GM19328 (cell line): ENCODE data around the gene SAMD4A.
"Not testable (repeated sequence)": the region's sequence is repeated elsewhere in the genome, so short reads cannot be mapped to it uniquely, and the experiment has no call there.

Experiments
- ATAC-seq: cut with Tn5 transposase; IDR thresholded peaks from one replicate; pipeline ENCODE4 v1.9.1; 2021; ENCODE audit warnings: mild to moderate bottlenecking, moderate library complexity; ENCODE audit not compliant: unreplicated experiment

SAMD4A gene

DNA sequence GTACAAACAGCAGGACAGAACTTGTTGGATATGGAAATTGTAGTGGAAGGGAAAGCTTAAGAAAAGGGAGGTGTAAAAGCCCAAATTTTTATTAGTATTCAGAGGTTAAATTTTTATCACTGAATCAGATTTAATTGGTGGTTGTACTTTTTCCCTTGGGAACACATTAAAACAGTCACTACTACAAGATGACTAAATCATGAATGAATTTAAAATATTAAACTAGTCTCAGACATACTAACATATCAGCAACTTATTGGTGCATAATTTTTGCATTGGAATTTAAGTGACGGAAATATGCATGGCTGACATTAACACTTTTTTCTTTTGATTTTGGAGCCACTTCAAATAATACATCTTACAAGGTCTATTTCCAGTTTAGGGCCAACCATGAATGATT lies 27.6 kb downstream of the SAMD4A start:
- no peak for ATAC-seq

DNA sequence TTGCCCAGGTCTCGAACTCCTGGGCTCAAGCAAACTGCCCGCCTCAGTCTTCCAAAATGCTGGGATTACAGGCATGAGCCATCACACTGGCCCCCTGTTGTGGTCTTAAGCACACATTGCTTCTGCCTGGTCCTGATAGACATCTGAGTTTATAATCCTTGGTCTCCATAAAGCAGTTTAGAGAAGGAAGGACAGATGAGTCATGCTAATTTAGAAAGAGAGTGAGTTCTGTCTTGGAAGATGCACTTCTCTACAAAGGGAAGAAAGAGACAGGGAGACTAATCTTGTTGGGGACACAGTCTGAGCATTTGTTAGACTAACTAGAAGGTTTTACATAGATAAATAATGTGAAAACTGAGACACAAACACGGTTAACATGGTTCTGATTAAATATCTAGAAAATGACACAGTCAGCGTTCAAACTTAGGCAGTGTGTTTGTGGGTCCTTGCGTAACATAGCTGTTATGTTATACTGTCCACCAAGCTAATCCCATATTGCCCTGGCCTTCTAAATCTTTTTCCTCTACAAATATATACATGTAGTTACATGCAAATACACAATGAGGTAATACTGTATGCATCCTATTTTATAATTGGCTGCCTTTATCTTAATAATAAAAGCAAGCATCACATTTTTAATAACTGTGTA lies 31.0 kb downstream of the SAMD4A start:
- no peak for ATAC-seq

DNA sequence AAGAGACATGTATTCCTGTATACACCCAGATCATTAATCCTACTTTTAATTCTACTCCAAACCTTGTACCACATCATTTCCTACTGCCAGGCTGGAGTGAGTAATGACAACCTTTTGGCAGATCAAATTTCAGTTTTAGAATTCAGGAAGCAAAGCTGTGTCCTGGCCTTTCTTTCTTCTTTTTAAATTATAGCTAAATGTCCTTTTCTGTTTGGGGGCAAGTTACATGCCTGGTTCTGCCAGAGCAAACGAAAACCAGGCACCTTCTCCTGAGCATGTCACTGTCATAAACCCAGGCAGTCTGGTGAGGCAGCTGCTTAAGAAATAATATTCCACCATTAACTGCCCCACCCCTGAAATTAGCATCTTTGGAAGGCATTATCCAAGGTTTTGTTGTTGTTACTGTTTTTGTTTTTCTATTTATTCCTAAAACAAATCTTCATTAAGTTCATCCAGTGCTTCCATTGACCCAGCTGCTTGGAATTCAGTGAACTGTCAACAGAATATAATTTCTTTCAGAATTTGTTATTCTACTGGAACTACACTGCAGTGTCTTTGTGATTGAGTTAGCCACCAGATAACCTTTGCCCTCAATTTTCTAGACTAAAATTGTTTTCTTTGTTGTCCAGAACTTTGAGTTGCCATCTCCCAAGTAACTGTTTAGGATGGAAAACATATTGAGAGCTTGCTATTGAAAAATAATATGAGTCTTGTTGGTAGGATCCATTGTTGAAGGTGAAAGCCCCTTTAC lies 33.2 kb downstream of the SAMD4A start:
- no peak for ATAC-seq

DNA sequence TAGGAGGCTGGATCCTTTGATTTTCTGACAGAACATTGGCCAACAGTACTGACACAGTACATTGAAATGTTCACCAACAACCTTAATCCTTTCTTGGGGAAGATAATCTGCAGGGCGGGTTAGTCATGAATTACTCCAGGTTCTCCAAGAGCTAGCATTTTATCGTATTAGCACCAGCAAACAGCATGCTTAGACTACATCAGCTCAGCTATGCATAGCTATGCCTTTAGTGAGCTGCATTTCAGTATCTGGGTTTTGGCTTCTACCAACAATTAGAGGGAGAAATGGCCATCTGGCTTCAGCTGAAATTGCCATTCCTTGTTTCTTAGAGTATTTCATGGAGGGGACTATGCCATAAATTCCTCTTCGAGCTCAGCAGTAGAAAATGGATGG lies 33.8 kb downstream of the SAMD4A start:
- ATAC-seq: no peak

DNA sequence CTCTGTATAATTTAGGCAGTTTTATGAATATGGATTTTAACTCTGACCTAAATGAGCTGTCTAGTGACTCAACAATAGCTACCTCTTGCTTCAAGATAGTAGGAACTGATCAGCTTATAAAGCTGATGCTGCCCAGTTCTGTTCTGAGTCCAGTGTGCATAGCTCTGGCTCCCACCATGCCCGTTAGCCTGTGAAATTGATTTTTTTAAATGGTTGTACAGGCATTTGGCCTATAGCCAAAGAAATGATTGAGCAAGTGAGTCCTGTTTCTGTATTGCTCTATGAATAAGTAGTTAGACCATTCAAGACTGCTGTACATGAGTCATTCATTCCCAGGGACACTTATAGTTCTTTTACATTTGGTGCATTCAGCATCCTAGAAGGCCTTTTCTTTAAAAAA lies 36.4 kb downstream of the SAMD4A start:
- ATAC-seq: no peak

DNA sequence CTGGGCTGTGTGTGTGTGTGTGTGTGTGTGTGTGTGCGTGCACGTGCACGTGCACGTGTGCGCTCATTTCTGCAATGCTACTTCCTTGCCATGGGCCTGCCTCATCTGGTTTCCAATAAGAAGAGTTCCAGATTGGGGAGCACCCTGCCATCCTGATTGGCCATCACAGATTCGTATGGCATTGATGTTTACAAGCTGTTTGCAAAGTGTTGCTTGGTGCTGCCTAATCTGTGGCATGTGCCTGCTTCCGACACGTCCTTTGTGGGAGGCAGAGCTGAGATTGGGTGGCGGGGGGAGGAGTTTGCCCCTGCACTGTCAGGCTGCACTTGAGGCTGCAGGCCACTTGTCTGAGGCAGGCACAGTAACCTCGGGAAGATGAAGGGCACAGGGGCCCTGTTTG lies 39.2 kb downstream of the SAMD4A start:
- ATAC-seq: no peak

DNA sequence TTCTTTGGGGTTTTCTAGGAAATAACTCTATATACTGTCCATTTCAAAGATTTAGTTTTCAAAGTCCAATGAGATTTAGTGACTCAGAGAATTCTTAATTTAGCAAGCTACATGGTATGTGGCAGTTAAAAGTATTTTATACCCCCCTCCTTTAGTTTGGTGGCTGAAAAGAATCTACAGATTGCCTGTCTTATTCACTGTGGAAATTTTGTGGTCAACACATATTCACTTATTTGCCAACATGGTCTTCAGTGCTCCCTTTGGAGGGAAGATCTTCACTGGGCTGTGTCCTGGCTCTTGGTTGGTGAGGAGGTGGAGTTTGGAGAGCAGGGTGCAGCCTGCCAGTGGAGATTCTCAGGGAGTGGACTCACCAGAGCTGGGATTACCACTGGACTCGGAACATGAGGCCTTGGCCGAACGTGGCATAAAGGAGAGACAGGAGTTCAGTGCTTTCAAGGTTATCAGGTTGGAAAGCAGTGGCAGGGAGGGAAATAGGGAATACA lies 39.8 kb downstream of the SAMD4A start:
- ATAC-seq: no peak

DNA sequence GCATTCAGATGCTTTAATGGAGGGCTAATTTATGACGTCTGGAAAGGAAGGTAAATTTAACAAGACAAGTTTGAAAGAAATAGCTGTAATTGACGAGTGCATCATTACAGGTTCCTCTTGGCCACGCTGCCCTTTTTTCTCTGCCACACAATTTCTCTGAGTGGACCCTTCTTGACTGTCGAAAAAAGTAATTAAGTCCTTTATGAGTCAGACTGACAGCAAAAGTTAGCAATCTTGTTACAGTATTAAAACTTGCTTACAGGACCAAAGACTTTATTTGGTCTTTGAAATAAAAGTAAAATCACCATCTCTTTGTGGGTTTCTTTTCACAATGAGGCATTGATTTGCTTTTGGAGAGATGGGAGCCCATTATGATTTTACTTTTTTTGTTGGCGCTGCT lies 42.6 kb downstream of the SAMD4A start:
- no peak for ATAC-seq

DNA sequence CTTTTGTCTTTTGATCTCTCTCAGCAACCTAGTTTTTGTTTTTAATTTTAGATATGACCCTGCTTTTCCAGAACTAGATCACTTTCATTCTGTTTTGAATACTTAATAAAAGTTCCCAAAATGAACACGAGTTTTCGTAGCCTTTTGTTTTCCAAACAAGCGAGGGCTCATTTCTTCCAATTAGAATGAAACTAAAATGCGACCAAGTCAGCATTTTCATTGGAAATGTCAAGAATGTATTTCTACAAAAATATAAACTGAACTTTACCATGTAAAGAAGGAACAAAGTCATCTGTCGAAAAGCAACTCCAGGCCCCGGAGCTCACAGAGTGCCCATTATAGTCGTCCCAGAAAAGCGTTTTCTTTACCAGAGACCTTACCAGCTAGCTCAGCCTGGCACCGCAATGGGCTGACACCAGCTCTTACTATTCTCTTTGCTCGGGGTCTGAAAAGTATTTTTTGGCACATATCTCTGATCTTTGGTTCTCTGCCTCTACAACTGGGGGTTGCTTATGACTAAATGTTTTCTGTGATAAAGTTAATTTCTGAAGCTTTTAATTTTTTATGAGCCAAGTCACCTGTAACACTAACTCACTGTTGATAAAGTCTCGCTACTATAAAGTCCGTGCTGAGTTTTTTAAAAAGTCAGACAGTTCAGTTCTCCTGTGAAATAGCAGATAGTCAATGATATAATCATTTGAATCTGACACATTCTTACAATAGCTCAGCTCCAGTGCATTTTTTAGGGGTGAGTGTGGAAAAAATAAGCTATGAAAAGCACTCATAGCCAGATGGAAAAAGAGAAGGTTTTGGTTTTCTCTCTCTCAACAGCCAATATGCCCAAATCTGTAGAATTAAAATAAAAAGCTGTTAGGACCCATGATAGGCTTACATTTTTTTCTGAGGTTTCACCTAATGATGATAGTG lies 43.4 kb downstream of the SAMD4A start:
- no peak for ATAC-seq

DNA sequence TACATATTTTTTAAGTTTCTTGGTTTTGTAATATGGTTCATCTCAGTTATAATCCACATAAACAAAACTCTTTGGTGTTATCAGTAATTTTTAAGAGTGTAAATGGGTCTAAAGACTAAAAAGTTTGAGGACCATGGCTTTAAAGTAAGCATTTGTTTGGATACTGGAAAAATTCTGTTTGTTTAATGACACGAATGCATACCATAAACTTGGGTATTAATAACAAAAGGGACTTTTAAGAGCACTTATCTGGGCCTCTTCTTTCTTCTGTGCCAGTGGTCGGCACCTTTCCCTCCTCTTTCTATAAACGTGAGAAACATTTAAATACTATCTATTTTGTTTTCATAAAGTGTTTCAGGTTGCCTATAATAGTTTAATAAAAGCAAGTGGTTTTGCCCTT lies 47.4 kb downstream of the SAMD4A start:
- no peak for ATAC-seq

DNA sequence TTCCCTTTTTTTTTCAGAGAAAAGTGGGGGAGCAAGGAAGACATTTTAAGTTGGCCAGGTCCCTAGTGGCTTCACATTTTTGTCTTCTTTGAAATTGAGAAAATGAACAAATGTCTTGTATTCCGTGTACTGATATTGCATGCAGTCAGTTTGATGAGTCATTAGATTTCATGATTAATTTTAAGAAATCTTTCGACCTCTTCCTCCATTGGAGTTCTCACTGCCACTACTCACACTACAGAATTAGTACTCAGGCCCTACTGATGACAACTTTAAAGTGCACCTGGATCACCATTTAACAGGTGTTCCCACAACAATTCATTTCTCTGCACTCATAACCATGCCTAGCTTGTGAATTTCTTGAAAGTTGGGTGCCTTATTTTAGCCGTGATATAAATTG lies 50.5 kb downstream of the SAMD4A start:
- no peak for ATAC-seq

DNA sequence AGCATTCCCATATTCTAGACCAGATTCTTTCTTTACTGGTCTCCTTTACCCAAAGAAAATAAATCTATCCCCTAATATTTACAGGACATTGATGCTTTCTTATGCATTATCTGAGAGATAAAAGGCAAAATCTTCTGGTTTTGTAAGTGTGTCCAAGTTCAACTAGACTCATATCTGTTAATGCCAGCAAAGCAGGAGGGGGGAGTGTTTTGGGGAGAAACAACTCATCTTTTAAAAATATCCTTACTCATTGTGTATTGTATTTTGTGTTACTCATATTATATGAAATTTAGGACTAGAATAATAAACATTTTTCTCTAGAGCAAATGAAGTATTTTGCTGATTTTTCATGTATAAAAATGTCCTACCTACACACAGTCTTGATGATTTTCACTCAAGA lies 54.8 kb downstream of the SAMD4A start:
- no peak for ATAC-seq

DNA sequence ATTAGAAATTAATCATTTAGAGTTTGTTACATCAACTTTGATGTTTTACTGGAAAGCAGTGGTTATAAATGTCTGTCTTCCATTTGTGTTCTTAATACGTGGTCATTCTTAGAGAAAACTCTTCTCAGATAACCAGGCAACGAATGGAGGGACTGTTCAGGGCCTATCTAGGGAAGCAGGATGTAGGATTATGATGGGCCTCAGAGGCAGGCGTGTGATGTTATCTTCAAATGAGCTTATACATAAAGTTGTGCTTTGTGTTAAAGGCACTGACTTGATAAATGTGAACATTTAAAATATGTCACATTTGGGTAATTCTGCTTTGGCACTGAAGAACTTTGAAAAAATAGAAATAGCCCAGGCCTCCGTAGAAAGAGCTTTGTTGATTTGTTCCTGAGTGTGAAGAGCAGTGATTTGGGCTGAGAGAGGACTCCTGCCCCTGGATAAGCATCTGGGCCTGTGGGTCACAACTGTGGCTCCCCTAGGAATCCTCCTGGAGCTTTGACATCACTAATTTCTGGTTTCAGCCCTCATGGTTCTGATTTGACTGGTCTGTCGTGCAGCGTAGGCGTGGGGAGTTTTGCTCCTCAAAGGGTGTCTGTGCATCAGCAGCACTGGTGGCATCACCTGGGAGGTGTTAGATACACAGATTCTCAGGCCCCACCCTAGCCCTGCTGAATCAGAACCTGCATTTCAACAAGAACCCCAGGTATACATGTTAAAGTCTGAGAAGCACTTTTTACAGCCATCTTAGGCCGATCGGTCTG lies 55.4 kb downstream of the SAMD4A start:
- ATAC-seq: peak; percentile 91

DNA sequence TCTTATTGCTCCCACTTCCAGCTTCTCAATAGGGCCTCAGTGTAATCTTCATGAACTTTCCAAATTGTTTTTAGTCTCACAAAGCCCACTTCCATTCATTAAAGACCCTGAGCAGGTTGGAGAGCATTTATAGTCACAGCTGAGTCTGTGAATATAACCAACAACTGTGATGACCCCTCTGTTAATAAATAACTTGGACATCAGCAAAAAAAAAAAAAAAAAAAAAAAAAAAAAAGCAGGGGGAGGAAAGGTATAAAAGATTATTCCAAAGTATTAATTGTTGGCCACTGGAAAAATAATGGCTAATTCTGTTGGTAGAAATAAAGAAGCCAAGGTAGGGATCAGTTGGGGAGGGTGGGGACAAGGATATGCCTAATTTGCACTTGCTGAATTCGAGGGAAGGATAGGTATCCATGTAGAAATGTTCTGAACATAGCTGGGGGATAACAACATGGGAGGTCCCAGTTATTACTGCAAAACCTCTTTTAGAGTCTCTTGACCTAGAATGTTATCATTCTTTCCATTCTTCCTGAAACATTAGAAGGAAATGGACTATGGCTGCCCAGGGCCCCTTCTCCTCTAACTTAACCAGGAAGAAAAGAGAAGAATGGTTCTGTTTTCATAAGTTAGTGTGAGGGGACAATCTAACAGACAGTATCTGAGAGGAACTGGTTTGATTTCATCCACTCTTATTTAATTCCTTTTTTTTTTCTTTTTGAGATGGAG lies 56.5 kb downstream of the SAMD4A start:
- ATAC-seq: no peak

DNA sequence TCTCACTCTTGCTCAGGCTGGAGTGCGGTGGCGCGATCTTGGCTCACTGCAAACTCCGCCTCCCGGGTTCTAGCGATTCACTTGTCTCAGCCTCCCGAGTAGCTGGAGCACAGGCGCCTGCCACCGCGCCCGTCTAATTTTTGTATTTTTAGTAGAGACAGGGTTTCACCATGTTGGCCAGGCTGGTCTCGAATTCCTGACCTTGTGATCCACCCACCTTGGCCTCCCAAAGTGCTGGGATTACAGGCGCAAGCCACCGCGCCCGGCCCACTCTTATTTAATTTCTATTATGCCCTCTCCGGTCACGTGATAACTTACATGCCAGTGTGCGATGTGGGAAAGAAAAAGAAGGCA lies 57.1 kb downstream of the SAMD4A start:
- ATAC-seq: not testable (repeated sequence)

DNA sequence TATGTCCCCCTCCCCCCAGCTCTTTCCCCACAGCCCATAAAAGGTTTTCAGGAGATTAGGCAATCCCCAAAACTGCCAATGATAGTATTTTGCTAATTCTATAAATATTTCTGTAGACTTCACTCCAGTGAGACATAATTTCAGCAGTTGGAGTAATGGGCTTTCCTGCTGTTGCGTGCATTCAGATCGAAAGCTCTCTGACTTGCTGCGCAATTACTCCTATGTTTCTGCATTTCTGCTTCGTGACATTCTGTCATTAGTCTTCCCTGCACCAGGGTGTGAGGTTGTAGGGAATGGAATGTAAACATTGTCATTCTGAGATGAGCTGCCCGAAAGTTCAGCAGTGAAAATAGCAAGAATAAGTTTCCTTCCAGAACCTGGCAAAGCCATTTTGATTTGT lies 58.2 kb downstream of the SAMD4A start:
- ATAC-seq: no peak

DNA sequence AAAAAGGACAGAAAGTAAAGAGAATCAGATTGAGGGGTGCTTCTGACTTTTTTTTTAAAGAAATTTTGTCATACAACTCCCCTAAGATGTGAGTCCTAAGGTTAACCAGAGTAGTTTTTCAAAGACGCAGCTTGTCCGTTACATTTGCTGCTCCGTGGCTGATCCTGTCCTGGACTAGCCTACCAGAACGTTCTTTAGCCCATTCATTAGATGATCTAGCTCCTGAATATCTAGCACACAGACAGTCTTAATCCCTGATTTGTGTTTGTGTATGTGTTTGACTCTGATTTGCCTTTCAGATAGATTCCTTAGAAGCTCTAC lies 60.3 kb downstream of the SAMD4A start:
- no peak for ATAC-seq

DNA sequence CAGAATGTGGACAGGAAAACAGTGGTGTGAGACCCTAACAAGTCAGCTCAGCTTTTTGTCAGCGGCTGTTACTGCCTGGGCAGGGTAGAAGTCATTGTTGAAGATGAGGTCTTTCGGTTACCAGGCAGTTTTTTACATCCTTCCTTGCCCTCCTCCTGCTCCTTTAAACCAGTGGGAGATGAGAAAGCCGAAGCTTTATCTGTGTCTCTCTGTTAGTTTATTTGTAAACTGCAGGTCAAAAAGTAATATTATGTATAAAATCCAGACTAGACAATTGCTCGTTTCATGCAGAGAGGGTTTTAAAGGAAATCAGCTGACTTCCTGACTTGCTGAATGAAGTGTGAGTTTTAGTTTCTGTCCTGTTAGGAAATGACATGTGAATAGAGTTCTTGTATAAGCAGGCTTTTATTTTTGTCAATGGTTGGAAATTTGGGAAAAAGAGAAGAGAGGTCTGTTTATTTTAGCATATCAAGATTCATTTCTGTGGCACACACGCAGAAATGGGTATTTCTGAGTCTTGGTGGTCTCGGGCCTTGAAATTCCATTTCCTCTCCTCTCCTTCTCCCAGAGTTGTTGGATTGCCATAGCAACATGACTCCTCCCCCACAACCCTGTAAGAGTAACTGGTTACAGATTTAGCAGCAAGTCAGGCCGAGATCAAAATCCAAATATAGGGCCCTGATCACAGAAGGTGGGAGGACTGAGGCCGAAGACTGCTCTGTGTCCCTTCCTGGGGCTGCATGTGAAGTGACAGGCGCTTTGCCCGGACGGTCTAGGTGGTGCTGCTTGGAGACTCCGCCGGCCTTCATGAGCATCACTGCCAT lies 60.8 kb downstream of the SAMD4A start:
- peak; percentile 63 for ATAC-seq

DNA sequence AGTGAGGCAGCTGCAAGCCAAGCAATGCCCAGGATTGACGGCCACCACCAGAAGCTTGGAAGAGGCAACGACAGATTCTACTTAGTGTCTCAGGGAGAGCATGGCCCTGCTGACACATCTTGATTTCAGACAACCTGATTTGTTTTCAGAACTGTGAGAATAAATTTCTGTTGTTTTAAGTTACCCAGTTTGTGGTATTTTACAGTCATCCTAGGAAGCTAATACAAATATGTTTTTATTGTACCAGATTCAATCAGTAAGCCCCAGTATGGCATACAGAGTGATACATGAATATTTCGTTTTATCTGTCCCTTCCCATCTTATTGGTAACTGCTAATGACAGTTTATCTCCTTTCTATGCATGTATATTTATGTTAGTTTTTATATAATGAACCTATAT lies 62.3 kb downstream of the SAMD4A start:
- ATAC-seq: no peak
